Stimulated activated naive CD8-positive, alpha-beta T cell treated with anti-CD3 and anti-CD28 coated beads, Interleukin-15, amount 100 ng/mL, for 72 hours (primary cell): ENCODE data around the gene WDR7.

Experiments
- ATAC-seq: fragments of 150-1000 bp; cut with Tn5 transposase; 2 replicates; pipeline ENCODE4 v1.10.0; 2021; ENCODE audit warnings: mild to moderate bottlenecking, moderate library complexity
- DNase-seq, 2 donors: peaks; one replicate each; pipeline ENCODE4 v3.0.0; 2021 to 2022
- H3K27ac Mint-ChIP-seq, 2 donors: one replicate each; pipeline ENCODE4 v1.8.0; 2022; ENCODE audit warnings: mild to moderate bottlenecking in 2 of 2, mixed read lengths in 2 of 2, moderate library complexity in 2 of 2
- H3K27me3 Mint-ChIP-seq: one replicate; pipeline ENCODE4 v1.8.0; 2022; ENCODE audit warnings: mixed read lengths
- H3K4me1 Mint-ChIP-seq: one replicate; pipeline ENCODE4 v1.8.0; 2022; ENCODE audit warnings: mild to moderate bottlenecking, mixed read lengths
- H3K4me3 Mint-ChIP-seq, 2 donors: one replicate each; pipeline ENCODE4 v1.8.0; 2022; ENCODE audit warnings: mild to moderate bottlenecking in 2 of 2, mixed read lengths in 2 of 2, moderate library complexity in 1 of 2
- H3K9me3 Mint-ChIP-seq, 2 donors: one replicate each; pipeline ENCODE4 v1.8.0; 2022; ENCODE audit warnings: mixed read lengths in 2 of 2

Gene WDR7

GRCh38 chr18:56676639-56677038 is 25.5 kb downstream of the WDR7 start:
- H3K4me1 Mint-ChIP-seq = peaks cover 8% of the 10 kb centered on the region
- no peaks in the 10 kb centered on the region for H3K9me3 Mint-ChIP-seq
- no peak overlapping the region for H3K27ac Mint-ChIP-seq
- ATAC-seq (no peak), DNase-seq (no peak)
- no peak overlapping the region for H3K4me3 Mint-ChIP-seq
- no peaks in the 10 kb centered on the region for H3K27me3 Mint-ChIP-seq

GRCh38 chr18:56678836-56679565 is 27.8 kb downstream of the WDR7 start:
- no peak overlapping the region for H3K4me3 Mint-ChIP-seq
- no peaks in the 10 kb centered on the region for H3K9me3 Mint-ChIP-seq
- ATAC-seq (no peak), DNase-seq (no peak)
- peaks cover 7% of the 10 kb centered on the region for H3K4me1 Mint-ChIP-seq
- peak overlapping the region in 1 of 2 donors; percentile 6 for H3K27ac Mint-ChIP-seq
- no peaks in the 10 kb centered on the region for H3K27me3 Mint-ChIP-seq

GRCh38 chr18:56684277-56684676 is 33.1 kb downstream of the WDR7 start:
- no peaks in the 10 kb centered on the region for H3K27me3 Mint-ChIP-seq
- DNase-seq = no peak
- no peaks in the 10 kb centered on the region for H3K9me3 Mint-ChIP-seq
- H3K4me1 Mint-ChIP-seq = no peaks in the 10 kb centered on the region
- H3K27ac Mint-ChIP-seq = no peak overlapping the region
- no peak overlapping the region for H3K4me3 Mint-ChIP-seq
- ATAC-seq = no peak

- DNase-seq (no peak), ATAC-seq (no peak)
- H3K9me3 Mint-ChIP-seq = no peaks in the 10 kb centered on the region
- no peaks in the 10 kb centered on the region for H3K27me3 Mint-ChIP-seq
- H3K4me3 Mint-ChIP-seq = no peak overlapping the region
- H3K4me1 Mint-ChIP-seq = no peaks in the 10 kb centered on the region
- H3K27ac Mint-ChIP-seq = no peak overlapping the region
Measured at GRCh38 chr18:56691530-56691929, 40.4 kb downstream of the WDR7 start.

GRCh38 chr18:56696966-56697365 is 45.8 kb downstream of the WDR7 start:
- Mint-ChIP-seq H3K4me3 (no peak overlapping the region), H3K9me3 (no peaks in the 10 kb centered on the region), H3K27me3 (no peaks in the 10 kb centered on the region), H3K27ac (no peak overlapping the region), H3K4me1 (no peaks in the 10 kb centered on the region)
- ATAC-seq (no peak), DNase-seq (no peak)

GRCh38 chr18:56702946-56703345 is 51.8 kb downstream of the WDR7 start:
- DNase-seq (no peak), ATAC-seq (no peak)
- peaks cover 1% of the 10 kb centered on the region for H3K4me1 Mint-ChIP-seq
- no peaks in the 10 kb centered on the region for H3K27me3 Mint-ChIP-seq
- H3K4me3 Mint-ChIP-seq = no peak overlapping the region
- H3K9me3 Mint-ChIP-seq = no peaks in the 10 kb centered on the region
- H3K27ac Mint-ChIP-seq = no peak overlapping the region

GRCh38 chr18:56709463-56709862 is 58.3 kb downstream of the WDR7 start:
- no peak overlapping the region for H3K4me3 Mint-ChIP-seq
- ATAC-seq (peak; percentile 100), DNase-seq (peak; percentile 44 to 51)
- no peaks in the 10 kb centered on the region for H3K9me3 Mint-ChIP-seq
- H3K27ac Mint-ChIP-seq = peak overlapping the region; percentile 12 to 25
- H3K27me3 Mint-ChIP-seq = no peaks in the 10 kb centered on the region
- peaks cover 21% of the 10 kb centered on the region for H3K4me1 Mint-ChIP-seq

GRCh38 chr18:56711708-56712445 is 60.7 kb downstream of the WDR7 start:
- Mint-ChIP-seq H3K27ac (no peak overlapping the region), H3K4me3 (no peak overlapping the region), H3K4me1 (peaks cover 33% of the 10 kb centered on the region), H3K27me3 (no peaks in the 10 kb centered on the region), H3K9me3 (no peaks in the 10 kb centered on the region)
- ATAC-seq (no peak), DNase-seq (no peak)

- Mint-ChIP-seq H3K27ac (no peak overlapping the region), H3K27me3 (no peaks in the 10 kb centered on the region), H3K4me1 (peaks cover 40% of the 10 kb centered on the region), H3K9me3 (no peaks in the 10 kb centered on the region), H3K4me3 (no peak overlapping the region)
- ATAC-seq (no peak), DNase-seq (no peak)
Measured at GRCh38 chr18:56712761-56713160, 61.6 kb downstream of the WDR7 start.

- H3K4me3 Mint-ChIP-seq = no peak overlapping the region
- H3K4me1 Mint-ChIP-seq = peaks cover 32% of the 10 kb centered on the region
- ATAC-seq (no peak), DNase-seq (no peak)
- no peaks in the 10 kb centered on the region for H3K27me3 Mint-ChIP-seq
- H3K27ac Mint-ChIP-seq = no peak overlapping the region
- H3K9me3 Mint-ChIP-seq = no peaks in the 10 kb centered on the region
Measured at GRCh38 chr18:56715121-56715520, 64.0 kb downstream of the WDR7 start.

GRCh38 chr18:56716692-56717146 is 65.6 kb downstream of the WDR7 start:
- peaks cover 32% of the 10 kb centered on the region for H3K4me1 Mint-ChIP-seq
- peak; percentile 88 for ATAC-seq
- H3K9me3 Mint-ChIP-seq = no peaks in the 10 kb centered on the region
- H3K27me3 Mint-ChIP-seq = no peaks in the 10 kb centered on the region
- no peak overlapping the region for H3K4me3 Mint-ChIP-seq
- peak overlapping the region in 1 of 2 donors; percentile 38 for H3K27ac Mint-ChIP-seq
- DNase-seq = no peak

GRCh38 chr18:56721031-56721430 is 69.9 kb downstream of the WDR7 start:
- Mint-ChIP-seq H3K4me3 (no peak overlapping the region), H3K27ac (no peak overlapping the region), H3K4me1 (peaks cover 12% of the 10 kb centered on the region), H3K27me3 (no peaks in the 10 kb centered on the region), H3K9me3 (no peaks in the 10 kb centered on the region)
- ATAC-seq (no peak), DNase-seq (no peak)

GRCh38 chr18:56721491-56721890 is 70.3 kb downstream of the WDR7 start:
- DNase-seq (no peak), ATAC-seq (no peak)
- Mint-ChIP-seq H3K4me1 (peaks cover 11% of the 10 kb centered on the region), H3K27me3 (no peaks in the 10 kb centered on the region), H3K27ac (no peak overlapping the region), H3K4me3 (no peak overlapping the region), H3K9me3 (no peaks in the 10 kb centered on the region)

GRCh38 chr18:56722518-56722917 is 71.4 kb downstream of the WDR7 start:
- DNase-seq (no peak), ATAC-seq (no peak)
- Mint-ChIP-seq H3K9me3 (peaks cover 0 to 5% of the 10 kb centered on the region in 2 donors), H3K27ac (no peak overlapping the region), H3K27me3 (no peaks in the 10 kb centered on the region), H3K4me1 (peaks cover 6% of the 10 kb centered on the region), H3K4me3 (no peak overlapping the region)

GRCh38 chr18:56723068-56723467 is 71.9 kb downstream of the WDR7 start:
- Mint-ChIP-seq H3K4me3 (no peak overlapping the region), H3K9me3 (peaks cover 0 to 7% of the 10 kb centered on the region in 2 donors), H3K4me1 (peaks cover 10% of the 10 kb centered on the region), H3K27ac (no peak overlapping the region), H3K27me3 (no peaks in the 10 kb centered on the region)
- no peak for ATAC-seq
- DNase-seq = no peak

GRCh38 chr18:56723706-56724105 is 72.5 kb downstream of the WDR7 start:
- Mint-ChIP-seq H3K9me3 (peaks cover 0 to 7% of the 10 kb centered on the region in 2 donors), H3K27me3 (no peaks in the 10 kb centered on the region), H3K4me3 (no peak overlapping the region), H3K27ac (no peak overlapping the region), H3K4me1 (peaks cover 15% of the 10 kb centered on the region)
- no peak for ATAC-seq
- no peak for DNase-seq
